GM12878 (cell line): ENCODE data around the gene MCTP2.

Source experiments
- BCL11A ChIP-seq: IDR thresholded peaks from 2 replicates; pipeline ENCODE4 v1.6.1; 2011; ENCODE audit warnings: low read depth, low read length
- CBX3 ChIP-seq: fragments of 200-600 bp; sonication (generic); IDR thresholded peaks from 2 replicates; pipeline ENCODE4 v1.6.1; 2016; ENCODE audit warnings: low read depth, borderline replicate concordance
- TF ChIP-seq, protein P1 (sequence below): IDR thresholded peaks from 2 replicates; pipeline ENCODE4 v1.6.1; 2011; ENCODE audit warnings: low read depth, mild to moderate bottlenecking, low read length, moderate library complexity, borderline replicate concordance; ENCODE audit errors: extremely low read depth
- TF ChIP-seq, protein P2 (sequence below), 3 experiments: IDR thresholded peaks in 2 of 3; conservative IDR thresholded peaks in 1 of 3; 2 replicates each; pipeline ENCODE4 v1.5.1; 2011; ENCODE audit warnings: low read depth in 3 of 3, low read length in 3 of 3, mild to moderate bottlenecking in 3 of 3, control low read depth in 2 of 3, moderate library complexity in 2 of 3, inconsistent platforms in 1 of 3, mixed read lengths in 1 of 3; ENCODE audit not compliant: control insufficient read depth in 2 of 3, insufficient read depth in 1 of 3; ENCODE audit errors: extremely low read depth in 1 of 3

DNA sequence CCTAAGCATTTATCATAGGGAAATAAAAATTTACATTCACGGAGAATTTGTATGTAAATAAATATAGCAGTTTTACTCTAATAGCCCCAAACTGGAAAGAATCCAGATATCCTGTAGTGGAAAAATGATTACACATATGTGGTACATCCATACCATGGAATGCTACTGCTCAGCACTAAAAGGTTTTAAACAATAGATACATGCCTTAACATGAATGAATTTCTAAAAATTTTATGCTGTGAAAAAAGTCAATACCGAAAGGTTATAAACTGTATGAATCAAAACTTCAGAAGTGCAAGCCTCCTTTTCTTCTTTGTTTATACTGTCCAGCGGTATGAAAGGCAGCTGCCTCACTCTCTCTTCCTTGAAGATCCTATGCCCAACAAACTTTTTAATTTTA, 37.5 kb upstream of the MCTP2 start:
- TF ChIP-seq CBX3 = no peak
- TF ChIP-seq, protein P1, sequence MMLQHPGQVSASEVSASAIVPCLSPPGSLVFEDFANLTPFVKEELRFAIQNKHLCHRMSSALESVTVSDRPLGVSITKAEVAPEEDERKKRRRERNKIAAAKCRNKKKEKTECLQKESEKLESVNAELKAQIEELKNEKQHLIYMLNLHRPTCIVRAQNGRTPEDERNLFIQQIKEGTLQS = no peak
- TF ChIP-seq, protein P2, sequence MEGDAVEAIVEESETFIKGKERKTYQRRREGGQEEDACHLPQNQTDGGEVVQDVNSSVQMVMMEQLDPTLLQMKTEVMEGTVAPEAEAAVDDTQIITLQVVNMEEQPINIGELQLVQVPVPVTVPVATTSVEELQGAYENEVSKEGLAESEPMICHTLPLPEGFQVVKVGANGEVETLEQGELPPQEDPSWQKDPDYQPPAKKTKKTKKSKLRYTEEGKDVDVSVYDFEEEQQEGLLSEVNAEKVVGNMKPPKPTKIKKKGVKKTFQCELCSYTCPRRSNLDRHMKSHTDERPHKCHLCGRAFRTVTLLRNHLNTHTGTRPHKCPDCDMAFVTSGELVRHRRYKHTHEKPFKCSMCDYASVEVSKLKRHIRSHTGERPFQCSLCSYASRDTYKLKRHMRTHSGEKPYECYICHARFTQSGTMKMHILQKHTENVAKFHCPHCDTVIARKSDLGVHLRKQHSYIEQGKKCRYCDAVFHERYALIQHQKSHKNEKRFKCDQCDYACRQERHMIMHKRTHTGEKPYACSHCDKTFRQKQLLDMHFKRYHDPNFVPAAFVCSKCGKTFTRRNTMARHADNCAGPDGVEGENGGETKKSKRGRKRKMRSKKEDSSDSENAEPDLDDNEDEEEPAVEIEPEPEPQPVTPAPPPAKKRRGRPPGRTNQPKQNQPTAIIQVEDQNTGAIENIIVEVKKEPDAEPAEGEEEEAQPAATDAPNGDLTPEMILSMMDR (IDR thresholded peaks at IDR 0.05 in 2 of 3, conservative IDR thresholded peaks at IDR 0.05 in 1 of 3; ENCODE audit: control insufficient read depth in 2 of 3, extremely low read depth in 1 of 3, insufficient read depth in 1 of 3, low read depth in 3 of 3, low read length in 3 of 3) = no peak
- TF ChIP-seq BCL11A = no peak
